ENCODE measurements around the gene TIE1.

Gene TIE1

GRCh38 chr1:43300378-43301094 lies at the start of gene TIE1:
TIE1 (plus strand) TSS chr1:43300982; CDS start chr1:43301072, 90 bp downstream.
- no peak for DNase-seq

DNA sequence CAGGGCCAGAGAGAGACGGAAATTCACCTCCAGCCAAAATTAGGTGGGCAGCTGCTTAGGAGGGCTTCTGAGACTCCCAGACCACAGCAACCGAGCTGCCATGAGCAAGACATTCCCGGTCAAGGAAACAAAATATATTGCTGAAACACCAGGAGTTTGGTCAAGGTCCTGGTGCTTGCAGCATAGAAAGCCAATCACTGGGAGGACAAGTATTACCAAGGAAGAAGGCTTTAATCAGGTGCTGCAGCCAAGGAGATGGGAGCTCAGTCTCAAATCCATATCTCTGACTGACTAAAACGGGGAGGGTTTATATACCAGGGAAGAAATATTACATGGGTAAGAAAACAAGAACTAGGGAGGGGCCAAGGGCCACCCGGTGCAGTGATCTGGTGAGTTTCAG lies 49.8 kb upstream of the TIE1 start:
- DNase-seq = no peak

DNA sequence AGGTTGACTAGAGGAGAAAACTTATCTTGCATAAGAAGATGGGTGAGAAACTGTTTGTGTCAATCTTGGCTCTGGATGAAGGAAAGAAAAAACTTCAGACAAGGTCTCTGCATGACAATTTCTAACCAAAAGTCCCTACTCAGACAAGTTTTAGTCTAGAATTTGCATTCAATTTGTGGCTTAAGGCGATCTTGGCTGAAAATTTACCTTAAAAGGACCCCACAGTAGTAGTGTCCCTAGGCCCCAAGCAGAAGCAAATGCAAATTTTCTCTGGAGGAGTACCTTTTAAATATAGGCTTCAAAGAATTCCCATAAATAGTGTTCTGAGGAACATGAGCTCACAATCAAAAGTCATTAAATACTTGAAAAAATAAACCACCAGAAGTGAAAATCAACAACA lies 48.6 kb upstream of the TIE1 start:
- DNase-seq = no peak

DNA sequence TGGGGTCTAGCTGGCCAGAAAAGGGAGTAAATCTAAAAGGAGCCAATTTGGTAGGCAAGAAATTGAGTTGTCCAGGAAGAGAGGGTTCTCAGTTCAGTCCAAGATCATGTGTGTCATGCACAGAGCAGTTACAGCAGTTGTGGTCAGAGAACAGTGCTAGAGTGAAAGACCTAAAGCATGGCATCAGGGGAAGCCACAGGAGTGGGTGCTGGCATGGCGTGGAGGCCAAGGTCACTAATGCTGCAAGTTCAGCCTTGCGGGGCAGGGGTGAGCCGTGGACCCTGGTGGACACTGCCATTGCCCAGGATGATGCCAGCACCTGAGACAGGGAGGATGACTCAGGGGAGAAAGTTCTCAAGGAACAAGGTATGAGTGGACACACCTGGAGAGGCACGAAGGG lies 47.6 kb upstream of the TIE1 start:
- no peak for DNase-seq

DNA sequence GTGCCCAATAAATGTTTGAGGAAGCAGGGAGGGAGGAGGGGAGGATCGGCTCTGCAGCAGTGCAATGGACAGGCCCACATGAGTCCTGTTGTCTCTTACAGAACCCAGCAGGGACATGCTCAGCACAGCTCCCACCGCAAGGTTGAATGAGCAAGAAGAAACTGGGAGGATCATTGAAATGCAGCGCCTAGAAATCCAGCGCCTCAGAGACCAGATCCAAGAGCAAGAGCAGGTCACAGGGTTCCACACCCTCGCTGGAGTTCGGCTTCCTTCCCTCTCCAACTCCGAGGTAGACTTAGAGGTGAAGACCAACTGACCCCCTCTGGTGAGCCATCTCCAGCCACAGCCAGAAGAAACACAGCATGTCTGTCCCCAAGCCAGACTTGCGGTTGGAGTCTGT lies 46.9 kb upstream of the TIE1 start:
- DNase-seq = no peak

- DNase-seq = no peak
Measured at GRCh38 chr1:43255438-43256210, 45.2 kb upstream of the TIE1 start.

DNA sequence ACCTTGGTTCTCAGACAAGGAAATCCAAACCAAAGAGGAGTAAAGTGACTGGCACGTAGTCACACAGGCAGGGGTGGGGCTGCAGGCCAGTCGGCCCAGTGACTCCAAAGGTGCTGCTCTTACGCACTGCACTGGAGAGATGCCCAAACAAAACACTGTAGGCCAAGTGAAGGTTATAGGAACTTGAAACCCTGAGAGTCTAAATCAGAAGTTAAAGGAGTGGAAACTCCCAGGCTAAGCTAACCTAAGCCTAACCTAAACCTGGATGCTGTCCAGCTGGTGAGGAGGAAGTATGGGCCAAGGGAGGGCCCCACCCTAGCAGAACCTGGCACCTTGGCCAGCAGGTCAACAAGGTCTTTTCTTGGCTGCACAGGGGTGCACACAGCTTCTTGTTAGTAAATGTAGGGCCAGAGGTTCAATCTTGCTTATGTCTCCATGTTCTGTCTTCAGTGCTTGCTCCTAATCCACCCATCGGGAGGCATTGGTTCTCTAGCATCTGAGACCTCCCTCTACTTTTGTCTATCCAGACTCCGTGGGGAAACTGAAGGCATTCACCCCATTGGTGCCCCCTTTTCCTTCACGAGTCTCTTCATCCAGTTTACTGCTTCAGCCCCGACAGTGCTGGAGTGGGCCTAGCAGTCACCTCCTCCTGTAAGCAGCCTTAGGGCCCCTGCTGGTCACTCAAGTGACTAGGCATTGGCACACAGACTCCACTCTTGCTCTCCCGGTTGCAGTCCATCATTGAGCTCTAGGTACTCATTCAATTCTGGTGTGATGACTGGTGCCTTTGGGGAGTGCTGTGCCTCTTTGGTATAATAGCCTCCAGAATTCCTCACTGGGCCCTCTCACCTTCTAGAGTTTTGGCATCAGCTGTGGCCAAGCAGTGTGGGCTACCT lies 43.9 kb upstream of the TIE1 start:
- DNase-seq = no peak

DNA sequence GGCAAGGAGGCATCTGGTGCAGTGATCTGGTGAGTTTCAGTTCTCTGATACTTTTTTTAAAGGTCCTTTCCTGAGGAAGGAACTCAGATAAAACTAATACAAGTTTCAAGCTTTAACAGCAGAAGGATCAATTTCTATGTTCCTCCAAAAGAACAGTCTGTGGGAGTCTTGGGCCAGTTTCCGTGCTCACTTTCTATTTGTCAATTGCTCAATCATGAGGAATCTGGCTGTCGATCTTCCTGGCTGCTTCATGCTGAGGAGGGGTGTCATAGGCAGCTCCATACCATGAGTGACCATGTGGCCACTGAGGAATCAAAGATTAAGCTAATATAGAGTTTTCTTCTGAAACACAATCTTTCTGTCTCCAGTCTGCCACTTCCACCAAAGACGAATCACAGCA lies 42.4 kb upstream of the TIE1 start:
- no peak for DNase-seq

- no peak for DNase-seq
Measured at GRCh38 chr1:43265431-43265830, 35.4 kb upstream of the TIE1 start.

GRCh38 chr1:43266881-43267280 lies 33.9 kb upstream of the TIE1 start:
- DNase-seq = no peak

- DNase-seq = no peak
Measured at GRCh38 chr1:43267291-43267805, 33.4 kb upstream of the TIE1 start.

GRCh38 chr1:43267818-43268425 lies 32.9 kb upstream of the TIE1 start:
- no peak for DNase-seq

DNA sequence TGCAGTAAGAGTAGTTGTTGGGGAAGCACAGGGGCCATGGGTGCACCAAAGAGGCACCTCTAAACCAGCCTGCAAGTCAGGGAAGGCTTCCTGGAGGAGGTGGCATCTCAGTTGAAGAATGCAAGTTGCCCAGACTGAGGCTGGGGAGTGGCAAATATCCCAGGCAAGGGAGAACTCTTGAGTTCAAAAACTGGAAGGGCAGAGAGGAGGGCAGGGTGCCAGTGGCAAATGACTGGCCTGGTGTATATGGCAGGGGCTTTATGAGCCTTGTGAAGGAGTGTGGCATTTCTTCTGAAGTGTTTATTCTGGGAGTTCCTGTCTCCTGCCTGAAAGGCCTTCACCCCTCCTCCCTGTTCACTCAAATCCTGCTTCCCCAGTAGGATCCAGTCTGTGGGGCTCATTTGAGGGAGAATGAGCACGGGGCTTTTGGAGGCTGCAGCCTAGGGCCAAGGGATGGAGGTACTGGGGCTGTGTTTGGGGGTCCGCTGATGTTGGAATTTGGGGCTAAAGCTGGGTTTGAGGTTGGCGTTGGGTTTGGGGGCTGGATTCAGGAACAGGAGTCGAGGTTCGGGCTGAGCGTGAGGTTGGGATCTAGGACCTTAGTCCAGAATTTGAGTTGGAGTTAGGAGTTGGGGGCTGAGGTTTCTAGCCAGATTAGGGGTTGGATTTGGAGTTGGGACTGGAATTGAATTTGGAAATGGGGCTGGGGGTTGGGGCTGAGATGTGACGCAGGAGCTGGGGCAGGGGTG lies 31.0 kb upstream of the TIE1 start, which contains the start of gene TMEM125:
TMEM125 (plus strand) TSS at position 357 of the 749 bp plus-strand sequence. CDS start 2,740 bp downstream, outside the sequence.
- DNase-seq = no peak

GRCh38 chr1:43270421-43271095 lies 30.2 kb upstream of the TIE1 start:
- no peak for DNase-seq

GRCh38 chr1:43271186-43272118 lies 29.3 kb upstream of the TIE1 start:
- no peak for DNase-seq

DNA sequence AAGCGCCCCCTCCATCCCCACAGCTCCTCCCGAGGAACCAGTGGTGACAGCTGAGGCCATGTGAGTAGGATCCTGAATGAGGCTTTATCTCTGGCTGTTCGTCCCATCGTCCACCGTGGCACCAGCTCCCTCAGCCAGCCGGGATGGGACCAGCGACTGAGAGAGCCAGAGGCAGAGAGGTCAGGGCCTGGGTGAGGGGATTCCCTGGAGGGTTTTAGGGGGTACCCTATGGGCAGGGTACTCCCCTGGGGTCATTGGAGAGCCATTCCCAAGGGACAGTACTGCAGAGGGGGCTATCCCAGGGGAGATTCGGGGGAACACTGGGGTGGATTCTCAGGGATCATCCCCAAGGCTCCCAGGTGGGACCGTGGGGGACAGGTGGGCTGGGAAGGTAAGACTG lies 28.6 kb upstream of the TIE1 start:
- DNase-seq = no peak

- DNase-seq = no peak
Measured at GRCh38 chr1:43272576-43273571, 27.9 kb upstream of the TIE1 start.

GRCh38 chr1:43273708-43274107 lies 27.1 kb upstream of the TIE1 start:
- DNase-seq = no peak
